Smooth muscle cell (in vitro differentiated cells): ENCODE measurements around the gene GMDS. TPM values are rescaled to one million over a fixed set of nuclear protein-coding genes. Genes with fewer than 3 reads are reported as not detected.

Experiments
- DNase-seq: peaks from one replicate; lab custom pipeline; 2025; ENCODE audit not compliant: unreplicated experiment; lab: John Stamatoyannopoulos, UW
- H2AFZ ChIP-seq: fragments of 200-600 bp; sonication (generic); 2 replicates; pipeline ENCODE4 v1.6.0; 2016; ENCODE audit warnings: antibody characterized with exemption, low read depth, mild to moderate bottlenecking
- H3F3A ChIP-seq: fragments of 200-600 bp; sonication (generic); 2 replicates; pipeline ENCODE4 v1.6.0; 2017; ENCODE audit warnings: antibody characterized with exemption, low read depth
- H3K27ac ChIP-seq: fragments of 200-600 bp; sonication (generic); 2 replicates; pipeline ENCODE4 v1.5.1; 2016; ENCODE audit warnings: low read depth, mild to moderate bottlenecking
- H3K27me3 ChIP-seq: fragments of 200-600 bp; sonication (generic); 2 replicates; pipeline ENCODE4 v1.6.1; 2016; ENCODE audit warnings: low read depth, mild to moderate bottlenecking
- H3K36me3 ChIP-seq: fragments of 200-600 bp; sonication (generic); 2 replicates; pipeline ENCODE4 v1.5.1; 2016; ENCODE audit warnings: low read depth
- H3K4me1 ChIP-seq: fragments of 200-600 bp; sonication (generic); 2 replicates; pipeline ENCODE4 v1.5.1; 2016; ENCODE audit warnings: low read depth
- H3K4me2 ChIP-seq: fragments of 200-600 bp; sonication (generic); 2 replicates; pipeline ENCODE4 v1.6.0; 2016; ENCODE audit warnings: mild to moderate bottlenecking
- H3K4me3 ChIP-seq: fragments of 200-600 bp; sonication (generic); 2 replicates; pipeline ENCODE4 v1.5.1; 2016; ENCODE audit warnings: mild to moderate bottlenecking
- H3K79me2 ChIP-seq: fragments of 200-600 bp; sonication (generic); 2 replicates; pipeline ENCODE4 v1.6.0; 2016; ENCODE audit warnings: low read depth, mild to moderate bottlenecking
- H3K9ac ChIP-seq: fragments of 200-600 bp; sonication (generic); 2 replicates; pipeline ENCODE4 v1.6.0; 2016; ENCODE audit warnings: low read depth
- H3K9me3 ChIP-seq: fragments of 200-600 bp; sonication (generic); replicated peaks from 2 replicates; pipeline ENCODE4 v1.5.1; 2016; ENCODE audit warnings: low read depth
- H4K20me1 ChIP-seq: fragments of 200-600 bp; sonication (generic); 2 replicates; pipeline ENCODE4 v1.6.0; 2016; ENCODE audit warnings: low read depth
- WGBS: methylation state at CpG from one replicate; pipeline ENCODE4 v1.1.7; 2016; ENCODE audit warnings: low lambda C conversion rate; 5-methylcytosine and 5-hydroxymethylcytosine counted together
- polyA plus RNA-seq: library from polyadenylated mRNA; unstranded; fragments of >200 nt; fragmentation: Nextera tagmentation; extraction: Ambion mirVana; gene quantifications from 2 replicates; pipeline ENCODE4 v1.2.1, GENCODE V29; 2016
- total RNA-seq: library from RNA; depleted of rRNA; stranded (reverse); fragments of >200 nt; gene quantifications from 2 replicates; pipeline ENCODE4 v1.2.3, GENCODE V29; 2014
- TF ChIP-seq, protein P1 (sequence below): fragments of 200-600 bp; sonication (generic); IDR thresholded peaks from 2 replicates; pipeline ENCODE4 v1.5.1; 2017; ENCODE audit warnings: borderline replicate concordance, mild to moderate bottlenecking, antibody characterized with exemption; ENCODE audit not compliant: insufficient read depth, poor library complexity, severe bottlenecking

The GMDS gene
- total and polyA plus RNA-seq, 2 experiments from 2014 or later, result 3.7 to 8.5 TPM

DNA sequence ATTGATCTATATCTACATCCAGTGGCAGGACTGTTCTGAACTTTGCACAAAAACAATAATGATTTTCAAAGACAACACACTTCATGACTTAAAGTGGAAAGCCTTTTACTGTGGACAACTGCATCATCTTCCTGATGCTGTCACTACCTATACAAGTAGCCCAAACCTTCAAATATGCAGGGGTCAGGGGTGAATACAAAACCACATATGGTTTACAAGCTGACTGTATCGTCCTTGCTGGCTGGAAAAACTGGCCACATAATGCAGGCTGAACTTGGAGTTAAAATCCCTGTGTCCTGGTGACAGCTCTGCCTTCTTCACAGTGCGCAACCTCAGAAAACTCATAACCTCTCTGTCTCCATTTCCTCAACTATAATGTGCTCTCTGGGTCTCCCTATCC lies 128.9 kb downstream of the GMDS start:
- DNase-seq, result no peak
- H3K9me3 ChIP-seq, result no peaks in the 10 kb centered on the region

GRCh38 chr6:2114100-2114499 lies 131.3 kb downstream of the GMDS start:
- Histone ChIP-seq H3K4me2 (no peak overlapping the region), H3K27ac (no peak overlapping the region), H3K27me3 (no peaks in the 10 kb centered on the region), H3K4me1 (no peaks in the 10 kb centered on the region), H3K4me3 (no peak overlapping the region), H3K9me3 (no peaks in the 10 kb centered on the region), H3K79me2 (no peaks in the 10 kb centered on the region), H3F3A (no peaks in the 10 kb centered on the region), H4K20me1 (no peaks in the 10 kb centered on the region), H3K9ac (no peak overlapping the region), H2AFZ (no peak overlapping the region), H3K36me3 (no peaks in the 10 kb centered on the region)
- 97% methylated on average over 1 of the region's 1 CpG for WGBS
- DNase-seq, result no peak
- TF ChIP-seq, protein P1, sequence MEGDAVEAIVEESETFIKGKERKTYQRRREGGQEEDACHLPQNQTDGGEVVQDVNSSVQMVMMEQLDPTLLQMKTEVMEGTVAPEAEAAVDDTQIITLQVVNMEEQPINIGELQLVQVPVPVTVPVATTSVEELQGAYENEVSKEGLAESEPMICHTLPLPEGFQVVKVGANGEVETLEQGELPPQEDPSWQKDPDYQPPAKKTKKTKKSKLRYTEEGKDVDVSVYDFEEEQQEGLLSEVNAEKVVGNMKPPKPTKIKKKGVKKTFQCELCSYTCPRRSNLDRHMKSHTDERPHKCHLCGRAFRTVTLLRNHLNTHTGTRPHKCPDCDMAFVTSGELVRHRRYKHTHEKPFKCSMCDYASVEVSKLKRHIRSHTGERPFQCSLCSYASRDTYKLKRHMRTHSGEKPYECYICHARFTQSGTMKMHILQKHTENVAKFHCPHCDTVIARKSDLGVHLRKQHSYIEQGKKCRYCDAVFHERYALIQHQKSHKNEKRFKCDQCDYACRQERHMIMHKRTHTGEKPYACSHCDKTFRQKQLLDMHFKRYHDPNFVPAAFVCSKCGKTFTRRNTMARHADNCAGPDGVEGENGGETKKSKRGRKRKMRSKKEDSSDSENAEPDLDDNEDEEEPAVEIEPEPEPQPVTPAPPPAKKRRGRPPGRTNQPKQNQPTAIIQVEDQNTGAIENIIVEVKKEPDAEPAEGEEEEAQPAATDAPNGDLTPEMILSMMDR, result no peak

More for the DNA sequence above, 128.9 kb downstream of the GMDS start:
- H2AFZ ChIP-seq, result no peak overlapping the region
- no peak overlapping the region for H3K4me2 ChIP-seq
- no peaks in the 10 kb centered on the region for H3K4me1 ChIP-seq
- no peaks in the 10 kb centered on the region for H3F3A ChIP-seq
- WGBS, result 84% methylated on average over 2 of the region's 2 CpGs
- no peaks in the 10 kb centered on the region for H3K79me2 ChIP-seq
- H3K27ac ChIP-seq, result no peak overlapping the region
- no peaks in the 10 kb centered on the region for H3K36me3 ChIP-seq
- H3K4me3 ChIP-seq, result no peak overlapping the region
- no peaks in the 10 kb centered on the region for H4K20me1 ChIP-seq
- TF ChIP-seq, protein P1, result no peak
- H3K9ac ChIP-seq, result no peak overlapping the region
- H3K27me3 ChIP-seq, result no peaks in the 10 kb centered on the region

DNA sequence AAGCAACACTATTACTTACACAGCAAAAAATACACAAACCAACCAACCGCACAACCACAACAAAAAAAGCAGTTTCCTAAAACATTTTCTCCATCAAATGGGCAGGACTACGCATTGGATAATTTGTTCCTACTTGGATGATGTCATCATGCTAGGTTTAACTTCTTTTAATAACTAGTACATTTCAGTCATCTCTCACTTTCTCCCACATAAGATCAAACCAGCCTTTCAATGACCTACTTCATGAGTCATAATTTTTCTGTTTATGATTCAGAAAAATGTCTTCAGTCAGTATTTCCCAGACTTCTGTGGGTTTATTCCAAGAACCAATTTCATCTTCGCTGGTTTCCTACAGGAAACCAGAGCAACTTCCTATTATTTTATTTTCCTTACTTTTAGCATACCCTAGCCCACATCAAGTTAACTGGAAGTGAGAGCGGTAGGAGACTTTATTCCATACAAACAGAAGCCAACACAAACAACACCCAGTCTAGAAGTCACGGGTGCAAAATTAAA lies 134.2 kb downstream of the GMDS start:
- Histone ChIP-seq H3F3A (no peaks in the 10 kb centered on the region), H3K4me1 (no peaks in the 10 kb centered on the region), H3K4me3 (no peak overlapping the region), H3K9ac (no peak overlapping the region), H3K9me3 (no peaks in the 10 kb centered on the region), H3K36me3 (no peaks in the 10 kb centered on the region), H3K79me2 (no peaks in the 10 kb centered on the region), H4K20me1 (no peaks in the 10 kb centered on the region), H2AFZ (no peak overlapping the region), H3K27ac (no peak overlapping the region), H3K4me2 (no peak overlapping the region), H3K27me3 (no peaks in the 10 kb centered on the region)
- TF ChIP-seq, protein P1, result no peak
- WGBS, result 87% methylated on average over 5 of the region's 5 CpGs
- DNase-seq, result no peak

DNA sequence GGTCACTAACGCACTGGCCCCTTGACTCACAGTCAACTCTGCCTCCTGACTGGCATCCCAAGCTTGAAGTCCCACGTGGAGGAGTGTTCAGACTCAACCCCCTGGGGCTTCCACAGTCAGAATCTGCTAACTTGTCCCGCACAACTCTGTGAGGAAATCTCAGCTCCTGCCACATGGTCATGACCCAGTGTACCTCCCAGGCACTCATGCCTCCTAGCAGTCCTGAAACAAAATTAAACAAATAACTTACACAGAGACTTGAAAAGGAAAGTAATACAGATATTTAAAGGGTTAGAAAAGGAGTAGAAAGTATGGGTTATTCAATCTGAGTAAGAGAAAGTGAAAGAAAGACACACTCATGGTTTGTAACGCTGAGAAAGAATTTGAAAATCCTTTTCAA lies 134.9 kb downstream of the GMDS start:
- H3K79me2 ChIP-seq, result no peaks in the 10 kb centered on the region
- no peak overlapping the region for H3K4me3 ChIP-seq
- 89% methylated on average over 4 of the region's 4 CpGs for WGBS
- no peaks in the 10 kb centered on the region for H3K36me3 ChIP-seq
- H3K9me3 ChIP-seq, result no peaks in the 10 kb centered on the region
- DNase-seq, result no peak
- H3F3A ChIP-seq, result no peaks in the 10 kb centered on the region
- no peaks in the 10 kb centered on the region for H3K4me1 ChIP-seq
- H3K27ac ChIP-seq, result no peak overlapping the region
- no peak overlapping the region for H3K9ac ChIP-seq
- no peaks in the 10 kb centered on the region for H4K20me1 ChIP-seq
- H2AFZ ChIP-seq, result no peak overlapping the region
- no peaks in the 10 kb centered on the region for H3K27me3 ChIP-seq
- no peak overlapping the region for H3K4me2 ChIP-seq
- TF ChIP-seq, protein P1, result no peak
